GM21526 (cell line): ENCODE measurements around the gene RPL7A.

ENCODE experiments used
- ATAC-seq: cut with Tn5 transposase; IDR thresholded peaks from one replicate; pipeline ENCODE4 v1.9.1; 2021; ENCODE audit warnings: moderate library complexity; ENCODE audit not compliant: unreplicated experiment, low FRiP score

RPL7A gene

GRCh38 chr9:133346021-133346785 is 1.8 kb upstream of the RPL7A start:
- no peak for ATAC-seq

- ATAC-seq = peak; percentile 35
Measured at GRCh38 chr9:133347515-133347984, 468 bp upstream of the RPL7A start.

- no peak for ATAC-seq
Measured at GRCh38 chr9:133348718-133349573, 928 bp downstream of the RPL7A start.

- ATAC-seq = no peak
Measured at GRCh38 chr9:133349965-133350616, 2.1 kb downstream of the RPL7A start.

- no peak for ATAC-seq
Measured at GRCh38 chr9:133351526-133351907, 3.5 kb downstream of the RPL7A start.

- no peak for ATAC-seq
Measured at GRCh38 chr9:133351908-133352634, 4.1 kb downstream of the RPL7A start.

GRCh38 chr9:133352635-133353340 is 4.8 kb downstream of the RPL7A start:
- no peak for ATAC-seq

GRCh38 chr9:133353548-133353947 is 5.5 kb downstream of the RPL7A start:
- ATAC-seq = no peak

GRCh38 chr9:133354766-133355165 is 6.7 kb downstream of the RPL7A start:
- no peak for ATAC-seq

GRCh38 chr9:133355881-133356357 is 7.9 kb downstream of the RPL7A start:
- ATAC-seq = peak; percentile 23

GRCh38 chr9:133356391-133357091 is 8.5 kb downstream of the RPL7A start, which contains the start of the genes SURF1 and SURF2:
SURF1 (minus strand) TSS chr9:133356487; CDS start chr9:133356453, 34 bp downstream.
SURF2 (plus strand) TSS chr9:133356550; CDS start chr9:133356593, 43 bp downstream.
- peak; percentile 39 for ATAC-seq

GRCh38 chr9:133357656-133358055 is 9.6 kb downstream of the RPL7A start:
- ATAC-seq = no peak

GRCh38 chr9:133359399-133360175 is 11.6 kb downstream of the RPL7A start:
- ATAC-seq = no peak

GRCh38 chr9:133360400-133361393 is 12.7 kb downstream of the RPL7A start:
- ATAC-seq = no peak

- ATAC-seq = no peak
Measured at GRCh38 chr9:133361507-133362092, 13.6 kb downstream of the RPL7A start.

- ATAC-seq = no peak
Measured at GRCh38 chr9:133362359-133363044, 14.5 kb downstream of the RPL7A start.
